ENCODE data around the gene PCBP3.

The PCBP3 gene

DNA sequence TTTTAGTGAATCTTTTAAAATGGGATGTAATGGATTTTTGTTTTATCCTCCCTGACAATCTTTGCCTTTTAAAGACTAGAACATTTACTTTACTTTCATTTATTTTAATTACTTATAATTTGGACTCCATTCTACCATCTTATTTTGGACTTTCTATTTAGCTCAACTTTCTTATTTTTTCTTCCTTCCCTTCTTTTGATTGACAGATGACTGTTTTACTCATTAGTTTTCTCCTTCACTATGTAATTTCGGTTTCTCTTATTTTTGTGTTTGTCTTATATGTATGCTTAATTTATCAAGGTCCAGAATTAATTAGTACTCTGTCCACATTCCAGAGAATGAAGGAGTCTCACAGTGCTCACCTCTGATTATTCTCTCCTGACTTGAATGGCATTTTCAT, 109.9 kb downstream of the PCBP3 start:
- no peak for DNase-seq (ENCODE audit: low read depth in 2 of 2)
- TF ChIP-seq, protein P1, sequence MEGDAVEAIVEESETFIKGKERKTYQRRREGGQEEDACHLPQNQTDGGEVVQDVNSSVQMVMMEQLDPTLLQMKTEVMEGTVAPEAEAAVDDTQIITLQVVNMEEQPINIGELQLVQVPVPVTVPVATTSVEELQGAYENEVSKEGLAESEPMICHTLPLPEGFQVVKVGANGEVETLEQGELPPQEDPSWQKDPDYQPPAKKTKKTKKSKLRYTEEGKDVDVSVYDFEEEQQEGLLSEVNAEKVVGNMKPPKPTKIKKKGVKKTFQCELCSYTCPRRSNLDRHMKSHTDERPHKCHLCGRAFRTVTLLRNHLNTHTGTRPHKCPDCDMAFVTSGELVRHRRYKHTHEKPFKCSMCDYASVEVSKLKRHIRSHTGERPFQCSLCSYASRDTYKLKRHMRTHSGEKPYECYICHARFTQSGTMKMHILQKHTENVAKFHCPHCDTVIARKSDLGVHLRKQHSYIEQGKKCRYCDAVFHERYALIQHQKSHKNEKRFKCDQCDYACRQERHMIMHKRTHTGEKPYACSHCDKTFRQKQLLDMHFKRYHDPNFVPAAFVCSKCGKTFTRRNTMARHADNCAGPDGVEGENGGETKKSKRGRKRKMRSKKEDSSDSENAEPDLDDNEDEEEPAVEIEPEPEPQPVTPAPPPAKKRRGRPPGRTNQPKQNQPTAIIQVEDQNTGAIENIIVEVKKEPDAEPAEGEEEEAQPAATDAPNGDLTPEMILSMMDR (IDR thresholded peaks at IDR 0.05; ENCODE audit: low read depth, low read length): no peak
- no peak overlapping the region for H3K4me3 ChIP-seq (replicated peaks in 1 of 2; ENCODE audit: low read depth in 2 of 2, low read length in 2 of 2)

DNA sequence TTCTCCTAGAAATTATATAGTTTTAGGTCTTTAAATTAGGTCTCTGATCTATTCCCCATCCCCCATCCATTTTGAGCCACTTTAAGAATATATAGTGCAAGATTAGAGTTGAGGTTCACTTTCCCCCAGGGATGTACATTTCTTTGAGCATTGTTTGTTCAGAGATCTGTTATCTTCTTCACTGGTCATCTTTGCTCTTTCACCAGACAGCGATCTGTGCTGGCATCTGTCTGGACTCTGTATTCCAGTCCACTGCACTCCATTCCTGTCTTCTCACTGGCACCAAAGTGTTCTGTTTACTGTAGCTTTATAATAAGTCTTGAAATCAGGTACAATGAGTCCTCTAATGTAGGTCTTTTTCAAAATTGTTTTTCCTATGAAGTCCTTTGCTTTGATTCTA, 112.5 kb downstream of the PCBP3 start:
- no peak for DNase-seq (ENCODE audit: low read depth in 2 of 2)
- TF ChIP-seq, protein P1 (IDR thresholded peaks at IDR 0.05; ENCODE audit: low read depth, low read length): no peak
- no peak overlapping the region for H3K4me3 ChIP-seq (replicated peaks in 1 of 2; ENCODE audit: low read depth in 2 of 2, low read length in 2 of 2)

GRCh38 chr21:45756669-45757068, 113.1 kb downstream of the PCBP3 start:
- no peak for DNase-seq (ENCODE audit: low read depth in 2 of 2)
- TF ChIP-seq, protein P1 (IDR thresholded peaks at IDR 0.05; ENCODE audit: low read depth, low read length): no peak
- H3K4me3 ChIP-seq (replicated peaks in 1 of 2; ENCODE audit: low read depth in 2 of 2, low read length in 2 of 2): no peak overlapping the region

- TF ChIP-seq, protein P1 (IDR thresholded peaks at IDR 0.05; ENCODE audit: low read depth, low read length): no peak
- H3K4me3 ChIP-seq (replicated peaks in 1 of 2; ENCODE audit: low read depth in 2 of 2, low read length in 2 of 2): no peak overlapping the region
- DNase-seq (ENCODE audit: low read depth in 2 of 2): no peak
Observed at GRCh38 chr21:45761704-45762103, 118.2 kb downstream of the PCBP3 start.

DNA sequence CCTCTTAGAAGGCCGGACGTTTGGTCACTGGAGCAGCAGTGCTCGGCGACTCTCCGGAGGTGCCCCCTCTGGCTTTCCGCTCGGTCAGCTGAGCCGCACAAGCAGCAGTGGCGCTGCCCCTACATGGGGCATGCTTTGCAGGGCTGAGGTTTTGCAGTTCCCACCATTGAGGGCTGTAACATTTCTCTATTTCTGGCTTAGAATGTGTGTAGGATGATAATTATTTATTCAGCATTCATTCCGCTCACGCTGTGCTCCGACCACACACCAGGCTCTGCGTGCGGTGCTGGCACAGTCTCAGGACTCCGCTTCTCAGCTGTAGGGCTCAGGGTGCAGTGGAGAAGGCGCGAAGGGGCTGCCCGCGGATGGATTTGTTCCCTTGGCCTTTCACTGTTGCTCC, 119.5 kb downstream of the PCBP3 start:
- DNase-seq (ENCODE audit: low read depth in 2 of 2): no peak
- TF ChIP-seq, protein P1 (IDR thresholded peaks at IDR 0.05; ENCODE audit: low read depth, low read length): no peak
- H3K4me3 ChIP-seq (replicated peaks in 1 of 2; ENCODE audit: low read depth in 2 of 2, low read length in 2 of 2): no peak overlapping the region

DNA sequence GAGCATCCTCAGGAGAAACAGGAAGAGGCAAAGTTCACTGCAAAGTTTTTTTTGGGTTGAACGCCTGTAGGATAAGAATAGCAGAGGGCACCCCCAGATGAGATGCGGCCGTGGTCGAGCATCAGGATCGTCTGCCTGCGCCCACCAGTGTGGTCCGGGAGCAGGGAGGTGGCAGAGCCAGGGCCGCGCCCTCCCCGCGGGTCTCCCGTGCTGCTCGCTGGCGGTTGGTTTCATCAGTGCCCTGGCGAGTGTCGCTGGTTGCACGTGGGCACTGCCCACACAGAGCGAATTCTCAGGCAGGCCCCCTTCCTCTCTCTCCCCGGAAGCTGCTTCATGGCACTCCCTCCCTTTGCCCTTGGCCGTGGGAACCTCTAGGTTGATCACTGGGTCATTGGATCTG, 120.0 kb downstream of the PCBP3 start:
- TF ChIP-seq, protein P1 (IDR thresholded peaks at IDR 0.05; ENCODE audit: low read depth, low read length): no peak
- H3K4me3 ChIP-seq (replicated peaks in 1 of 2; ENCODE audit: low read depth in 2 of 2, low read length in 2 of 2): no peak overlapping the region
- no peak for DNase-seq (ENCODE audit: low read depth in 2 of 2)

DNA sequence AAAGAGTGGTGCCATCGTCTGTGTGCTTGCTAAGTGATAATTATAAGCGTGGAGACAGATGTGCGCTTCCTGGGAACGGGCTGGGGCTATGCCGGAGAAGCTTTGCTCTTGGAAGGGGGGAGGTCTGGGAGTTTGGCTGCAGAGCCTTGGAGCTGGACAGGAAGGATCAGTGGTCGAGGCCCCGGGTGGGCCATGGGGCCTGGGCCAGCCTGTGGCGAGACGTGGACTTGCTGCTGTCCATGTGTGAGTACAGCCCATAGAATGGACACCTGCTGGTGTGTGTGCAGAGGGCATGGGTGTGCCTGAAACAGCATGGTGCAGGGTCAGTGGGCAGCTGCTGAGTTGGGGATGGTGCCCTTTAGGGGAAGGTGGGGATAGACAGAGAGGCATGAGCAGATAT, 121.3 kb downstream of the PCBP3 start:
- no peak overlapping the region for H3K4me3 ChIP-seq (replicated peaks in 1 of 2; ENCODE audit: low read depth in 2 of 2, low read length in 2 of 2)
- DNase-seq (ENCODE audit: low read depth in 2 of 2): no peak
- TF ChIP-seq, protein P1 (IDR thresholded peaks at IDR 0.05; ENCODE audit: low read depth, low read length): no peak

All from cardiac fibroblast (primary cell).